Fibroblast of mammary gland (primary cell): Measurements from ENCODE around the gene OPCML.

Source experiments
- DNase-seq: peaks from one replicate; pipeline ENCODE4 v3.0.0-alpha.2; 2010; ENCODE audit warnings: low read depth
- H3K4me3 ChIP-seq: 2 replicates; pipeline ENCODE4 v1.5.1; 2011; ENCODE audit warnings: low read depth, mild to moderate bottlenecking, low read length, moderate library complexity; ENCODE audit not compliant: control insufficient read depth
- CTCF ChIP-seq: conservative IDR thresholded peaks from 2 replicates; pipeline ENCODE4 v1.5.1; 2011; ENCODE audit warnings: low read depth, low read length, inconsistent platforms; ENCODE audit not compliant: control insufficient read depth, insufficient read depth

Gene OPCML

DNA sequence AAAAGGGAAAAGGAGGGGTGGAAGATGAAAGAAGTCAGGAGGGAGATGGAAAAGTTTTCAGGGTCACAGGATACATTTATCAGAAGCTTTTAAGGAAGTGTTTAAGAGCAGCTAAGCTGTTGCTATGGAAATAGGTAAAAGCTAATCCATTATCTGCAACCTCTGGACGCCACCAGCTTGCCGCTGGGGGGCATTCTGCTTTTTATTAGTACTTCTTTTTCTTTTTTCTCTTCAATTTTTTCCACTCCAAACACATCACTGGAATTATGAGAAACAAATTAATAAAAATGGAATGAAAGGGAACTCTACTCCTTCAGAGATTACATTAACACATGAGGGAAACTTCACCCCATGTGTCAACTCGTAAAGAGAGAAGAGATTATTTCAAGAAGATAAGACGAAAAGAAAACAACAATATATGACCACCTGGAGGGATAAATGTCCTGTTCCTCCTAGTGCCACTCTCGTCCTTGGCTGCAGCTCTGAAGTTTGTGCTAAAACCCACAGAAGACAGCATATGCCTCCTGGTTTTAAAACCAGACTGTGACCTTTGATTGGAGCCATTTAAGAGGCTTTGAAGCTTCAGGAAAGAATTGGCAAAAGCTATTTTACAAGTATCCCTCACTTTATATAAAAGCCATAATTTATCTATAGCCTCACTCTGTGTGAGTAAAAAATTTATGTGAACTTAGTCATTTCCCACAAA lies 972.8 kb downstream of the OPCML start:
- no peak overlapping the region for H3K4me3 ChIP-seq
- DNase-seq, result no peak
- TF ChIP-seq CTCF, result no peak

DNA sequence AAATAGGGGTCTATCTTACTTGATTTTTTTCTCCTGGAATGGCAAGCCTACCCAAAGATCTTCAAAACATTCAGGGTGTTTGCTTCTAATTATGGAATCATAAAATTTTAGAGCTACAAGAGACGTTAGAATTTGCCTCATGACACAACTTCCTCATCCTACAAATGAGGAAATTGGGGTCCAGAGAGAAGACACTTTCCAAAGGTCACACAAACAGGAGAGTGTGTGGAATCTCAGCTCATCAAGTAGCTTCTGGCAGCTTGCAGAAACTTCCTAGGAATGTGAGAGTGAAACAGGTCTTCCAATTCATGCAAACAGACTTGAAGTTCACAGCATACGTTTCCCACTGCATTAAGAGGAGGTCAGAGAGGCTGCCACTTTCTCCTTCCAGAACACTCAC lies 976.0 kb downstream of the OPCML start:
- no peak for TF ChIP-seq CTCF
- no peak overlapping the region for H3K4me3 ChIP-seq
- no peak for DNase-seq

- no peak overlapping the region for H3K4me3 ChIP-seq
- no peak for TF ChIP-seq CTCF
- no peak for DNase-seq
Observed at GRCh38 chr11:132555617-132556016, 976.7 kb downstream of the OPCML start.

DNA sequence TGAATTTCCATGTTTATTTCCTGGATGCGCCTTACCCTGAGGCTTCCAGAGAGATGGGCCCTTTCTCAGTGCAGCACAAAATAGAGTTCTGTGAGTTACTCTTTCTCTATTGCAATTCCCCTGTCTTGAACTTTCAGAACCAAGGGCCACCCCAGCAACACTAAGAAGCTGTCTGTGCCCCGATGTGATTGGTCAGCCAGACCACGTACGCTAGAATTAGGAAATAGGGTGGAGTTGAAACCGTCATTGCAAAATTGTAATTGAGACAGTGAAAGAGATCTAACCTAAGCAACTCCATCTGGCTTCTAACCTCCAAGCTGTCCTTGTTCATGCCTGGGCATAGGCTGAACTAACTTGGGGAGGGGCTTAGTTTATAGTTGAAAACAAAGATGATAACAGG lies 981.3 kb downstream of the OPCML start:
- no peak overlapping the region for H3K4me3 ChIP-seq
- TF ChIP-seq CTCF, result no peak
- DNase-seq, result no peak

- TF ChIP-seq CTCF, result no peak
- H3K4me3 ChIP-seq, result no peak overlapping the region
- no peak for DNase-seq
Observed at GRCh38 chr11:132549561-132549960, 982.7 kb downstream of the OPCML start.

GRCh38 chr11:132549001-132549400 lies 983.3 kb downstream of the OPCML start:
- no peak for TF ChIP-seq CTCF
- H3K4me3 ChIP-seq, result no peak overlapping the region
- no peak for DNase-seq

DNA sequence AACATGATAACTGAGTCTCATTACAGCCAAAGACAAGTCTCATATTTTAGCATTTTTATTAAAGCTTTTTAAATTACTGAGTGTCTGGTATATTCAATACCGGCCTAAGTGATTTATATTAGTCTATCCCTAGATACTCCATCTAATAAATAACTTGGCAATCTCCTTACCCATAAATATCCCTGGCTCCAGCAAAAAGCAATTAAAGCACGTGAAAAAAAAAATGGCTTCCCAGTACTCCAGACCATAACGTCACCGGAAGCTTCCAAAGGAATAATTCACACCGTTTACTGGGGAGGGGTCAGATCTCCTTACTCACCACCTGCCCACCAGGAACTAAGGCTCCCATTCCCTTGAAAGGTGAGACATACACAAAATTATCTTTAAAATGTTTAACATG lies 988.3 kb downstream of the OPCML start:
- H3K4me3 ChIP-seq, result no peak overlapping the region
- no peak for DNase-seq
- TF ChIP-seq CTCF, result no peak
